DND-41 (cell line): ENCODE results near the gene COPA.

Experiments
- ATAC-seq: fragments of 200-7000 bp; cut with Tn5 transposase; 3 replicates; pipeline ENCODE4 v1.9.1; 2021; ENCODE audit warnings: low read depth; ENCODE audit not compliant: insufficient read depth
- DNase-seq: peaks from one replicate; pipeline ENCODE4 v3.0.0-alpha.2; 2020
- H2AFZ ChIP-seq: 2 replicates; pipeline ENCODE4 v1.6.0; 2012; ENCODE audit warnings: low read depth, low read length
- H3K27ac ChIP-seq: 2 replicates; pipeline ENCODE4 v1.5.1; 2012; ENCODE audit warnings: low read length, inconsistent platforms
- H3K27me3 ChIP-seq: fragments of 200-600 bp; sonication (generic); 2 replicates; pipeline ENCODE4 v1.6.0; 2012; ENCODE audit warnings: low read length, mild to moderate bottlenecking, inconsistent platforms; ENCODE audit not compliant: insufficient read depth, poor library complexity
- H3K36me3 ChIP-seq: 2 replicates; pipeline ENCODE4 v1.5.1; 2012; ENCODE audit warnings: low read length, inconsistent platforms; ENCODE audit not compliant: insufficient read depth
- H3K4me1 ChIP-seq: 2 replicates; pipeline ENCODE4 v1.5.1; 2012; ENCODE audit warnings: mild to moderate bottlenecking, low read length; ENCODE audit not compliant: insufficient read depth
- H3K4me2 ChIP-seq: 2 replicates; pipeline ENCODE4 v1.6.0; 2012; ENCODE audit warnings: mild to moderate bottlenecking, moderate library complexity, low read length, inconsistent platforms; ENCODE audit not compliant: insufficient read depth
- H3K4me3 ChIP-seq, 2 experiments: fragments of 200-600 bp in 1 of 2; shearing (Covaris generic) in 1 of 2; 2 replicates each; pipeline ENCODE4 v1.5.1; 2012 to 2016; ENCODE audit warnings: inconsistent platforms in 2 of 2, low read length in 2 of 2, mild to moderate bottlenecking in 2 of 2, low read depth in 1 of 2, moderate library complexity in 1 of 2
- H3K79me2 ChIP-seq: 2 replicates; pipeline ENCODE4 v1.6.0; 2012; ENCODE audit warnings: low read length, inconsistent platforms; ENCODE audit not compliant: insufficient read depth
- H3K9ac ChIP-seq: 2 replicates; pipeline ENCODE4 v1.6.0; 2012; ENCODE audit warnings: low read depth, mild to moderate bottlenecking, inconsistent platforms, low read length, moderate library complexity
- H3K9me3 ChIP-seq: 2 replicates; pipeline ENCODE4 v1.5.1; 2012; ENCODE audit warnings: low read length, moderate library complexity, mild to moderate bottlenecking, inconsistent platforms; ENCODE audit not compliant: insufficient read depth, severe bottlenecking
- H4K20me1 ChIP-seq: 2 replicates; pipeline ENCODE4 v1.6.0; 2012; ENCODE audit warnings: low read length; ENCODE audit not compliant: insufficient read depth
- CTCF ChIP-seq: IDR thresholded peaks from 2 replicates; pipeline ENCODE4 v1.5.1; 2012; ENCODE audit warnings: borderline replicate concordance, low read length, moderate library complexity, mild to moderate bottlenecking; ENCODE audit not compliant: poor library complexity, severe bottlenecking; ENCODE audit errors: extremely low read depth
- EZH2 ChIP-seq: IDR thresholded peaks from 3 replicates; pipeline ENCODE4 v1.6.1; 2012; ENCODE audit warnings: borderline replicate concordance, low read depth, mild to moderate bottlenecking, moderate library complexity, low read length, inconsistent platforms; ENCODE audit not compliant: severe bottlenecking

COPA gene

DNA sequence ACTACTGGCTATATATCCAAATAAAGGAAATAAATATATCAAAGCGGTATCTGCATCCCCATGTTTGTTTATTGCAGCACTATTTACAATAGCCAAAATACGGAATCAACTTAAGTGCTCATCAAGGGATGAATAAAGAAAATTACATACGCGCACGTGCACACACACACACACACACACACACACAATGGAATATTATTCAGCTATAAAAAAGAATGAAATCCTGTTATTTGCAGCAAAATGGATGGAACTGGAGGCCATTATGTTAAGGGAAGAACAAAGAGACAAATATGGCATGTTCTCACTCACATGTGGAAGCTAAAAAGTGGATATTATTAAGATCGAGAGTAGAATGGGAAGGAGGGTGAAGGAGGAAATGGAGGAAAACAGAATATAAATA lies 20.2 kb downstream of the COPA start:
- ATAC-seq = no peak
- no peak for DNase-seq
- no peaks in the 10 kb centered on the region for H3K9me3 ChIP-seq
- no peaks in the 10 kb centered on the region for H3K4me1 ChIP-seq
- peaks cover 23% of the 10 kb centered on the region for H3K79me2 ChIP-seq
- TF ChIP-seq EZH2 (no peak), CTCF (no peak)
- H4K20me1 ChIP-seq = no peaks in the 10 kb centered on the region
- no peak overlapping the region for H3K4me3 ChIP-seq
- no peak overlapping the region for H3K4me2 ChIP-seq
- no peak overlapping the region for H3K9ac ChIP-seq
- H2AFZ ChIP-seq = no peak overlapping the region
- H3K36me3 ChIP-seq = peaks cover 76% of the 10 kb centered on the region
- no peak overlapping the region for H3K27ac ChIP-seq
- H3K27me3 ChIP-seq = no peaks in the 10 kb centered on the region

DNA sequence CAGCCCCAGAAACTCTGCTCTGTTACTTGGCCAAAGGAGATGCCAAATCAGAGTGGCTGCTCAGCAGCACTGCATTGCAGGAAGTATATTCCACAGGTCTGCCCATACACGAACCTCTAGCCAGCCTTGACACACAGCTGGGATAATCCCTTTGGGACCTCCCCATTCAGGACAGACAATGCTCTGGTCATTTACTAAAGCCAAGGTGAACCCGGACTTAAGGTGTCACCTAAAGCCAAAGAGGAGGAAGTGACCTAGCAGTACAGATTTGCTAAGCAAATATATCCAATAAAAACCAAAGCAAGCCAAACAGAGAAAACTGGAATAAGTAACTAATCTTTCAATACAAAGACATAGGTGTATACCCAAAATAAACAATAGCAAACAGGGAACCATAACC lies 27.7 kb downstream of the COPA start:
- no peak overlapping the region for H3K4me3 ChIP-seq
- H3K27me3 ChIP-seq = no peaks in the 10 kb centered on the region
- H4K20me1 ChIP-seq = no peaks in the 10 kb centered on the region
- no peak overlapping the region for H3K4me2 ChIP-seq
- H3K36me3 ChIP-seq = peaks cover 84% of the 10 kb centered on the region
- H2AFZ ChIP-seq = no peak overlapping the region
- H3K9me3 ChIP-seq = no peaks in the 10 kb centered on the region
- no peaks in the 10 kb centered on the region for H3K4me1 ChIP-seq
- ATAC-seq = no peak
- TF ChIP-seq EZH2 (no peak), CTCF (no peak)
- no peak overlapping the region for H3K27ac ChIP-seq
- DNase-seq = no peak
- no peak overlapping the region for H3K9ac ChIP-seq
- peaks cover 13% of the 10 kb centered on the region for H3K79me2 ChIP-seq

- no peaks in the 10 kb centered on the region for H3K4me1 ChIP-seq
- H3K27ac ChIP-seq = no peak overlapping the region
- H3K27me3 ChIP-seq = no peaks in the 10 kb centered on the region
- H3K79me2 ChIP-seq = no peaks in the 10 kb centered on the region
- H3K9ac ChIP-seq = no peak overlapping the region
- H3K4me3 ChIP-seq = no peak overlapping the region
- H3K36me3 ChIP-seq = peaks cover 91% of the 10 kb centered on the region
- H4K20me1 ChIP-seq = no peaks in the 10 kb centered on the region
- no peaks in the 10 kb centered on the region for H3K9me3 ChIP-seq
- no peak for ATAC-seq
- TF ChIP-seq EZH2 (no peak), CTCF (no peak)
- DNase-seq = no peak
- H2AFZ ChIP-seq = no peak overlapping the region
- H3K4me2 ChIP-seq = no peak overlapping the region
Measured at GRCh38 chr1:160309571-160309970, 33.5 kb downstream of the COPA start.

GRCh38 chr1:160309185-160309557 lies 33.9 kb downstream of the COPA start:
- H3K27ac ChIP-seq = no peak overlapping the region
- H3K27me3 ChIP-seq = no peaks in the 10 kb centered on the region
- DNase-seq (no peak), ATAC-seq (no peak)
- TF ChIP-seq CTCF (no peak), EZH2 (no peak)
- no peak overlapping the region for H3K9ac ChIP-seq
- H3K4me1 ChIP-seq = no peaks in the 10 kb centered on the region
- H3K79me2 ChIP-seq = no peaks in the 10 kb centered on the region
- no peaks in the 10 kb centered on the region for H3K9me3 ChIP-seq
- no peaks in the 10 kb centered on the region for H4K20me1 ChIP-seq
- no peak overlapping the region for H2AFZ ChIP-seq
- H3K4me2 ChIP-seq = no peak overlapping the region
- no peak overlapping the region for H3K4me3 ChIP-seq
- peaks cover 91% of the 10 kb centered on the region for H3K36me3 ChIP-seq
